Glomerular visceral epithelial cell (primary cell): ENCODE data around the gene SCNN1A.

ENCODE experiments used
- DNase-seq: peaks from one replicate; pipeline ENCODE4 v3.0.0-alpha.2; 2016; ENCODE audit errors: extremely low spot score

SCNN1A gene

DNA sequence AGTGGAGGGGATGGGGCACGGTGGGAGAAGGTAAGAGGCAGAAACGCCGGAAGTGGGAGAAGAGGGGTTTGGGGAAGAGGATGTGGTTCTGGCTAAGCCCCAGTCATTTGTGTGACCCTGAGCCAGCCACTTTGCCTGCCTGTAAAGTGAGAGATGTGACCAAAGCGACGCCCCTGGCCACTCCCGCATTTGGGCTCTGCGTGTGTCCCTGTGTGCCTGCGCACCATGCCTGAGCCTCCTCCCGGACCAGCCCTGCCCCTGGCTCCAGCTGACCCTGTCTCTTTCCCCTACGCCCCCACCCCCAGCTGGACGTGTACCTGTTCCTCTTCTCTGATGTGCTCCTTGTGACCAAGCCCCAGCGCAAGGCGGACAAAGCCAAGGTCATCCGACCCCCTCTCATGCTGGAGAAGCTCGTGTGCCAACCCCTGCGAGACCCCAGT lies 56.9 kb downstream of the SCNN1A start:
- DNase-seq = no peak

DNA sequence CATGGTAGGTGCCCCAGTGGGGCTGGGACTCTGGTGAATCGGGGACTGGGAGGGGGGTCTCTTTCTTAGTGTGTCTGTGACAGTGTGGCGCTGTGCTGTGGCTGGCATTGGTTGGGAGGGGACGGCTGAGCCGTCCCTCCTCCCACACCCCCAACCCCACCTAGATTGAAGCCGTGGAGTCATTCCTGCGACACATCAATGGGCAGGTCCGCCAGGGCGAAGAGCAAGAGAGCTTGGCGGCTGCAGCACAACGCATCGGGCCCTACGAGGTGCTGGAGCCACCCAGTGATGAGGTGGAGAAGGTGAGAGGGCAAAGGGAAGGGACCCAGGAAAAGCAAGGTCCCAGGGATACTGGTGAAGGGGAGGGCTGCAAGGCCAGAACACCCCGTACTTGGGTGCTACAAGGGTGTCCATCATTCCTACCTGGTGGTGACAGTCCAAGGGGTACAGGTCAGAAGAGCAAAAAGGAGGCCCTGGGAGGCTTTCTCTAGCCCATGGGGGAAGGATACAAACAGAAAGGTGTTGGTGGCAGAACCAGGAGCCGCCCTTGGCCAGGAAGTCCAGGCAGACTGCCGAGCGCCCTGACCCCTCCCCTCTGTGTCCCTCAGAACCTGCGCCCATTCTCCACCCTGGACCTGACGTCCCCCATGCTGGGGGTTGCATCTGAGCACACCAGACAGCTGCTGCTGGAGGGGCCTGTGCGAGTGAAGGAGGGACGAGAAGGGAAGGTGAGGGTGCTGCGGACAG lies 57.5 kb downstream of the SCNN1A start:
- no peak for DNase-seq

DNA sequence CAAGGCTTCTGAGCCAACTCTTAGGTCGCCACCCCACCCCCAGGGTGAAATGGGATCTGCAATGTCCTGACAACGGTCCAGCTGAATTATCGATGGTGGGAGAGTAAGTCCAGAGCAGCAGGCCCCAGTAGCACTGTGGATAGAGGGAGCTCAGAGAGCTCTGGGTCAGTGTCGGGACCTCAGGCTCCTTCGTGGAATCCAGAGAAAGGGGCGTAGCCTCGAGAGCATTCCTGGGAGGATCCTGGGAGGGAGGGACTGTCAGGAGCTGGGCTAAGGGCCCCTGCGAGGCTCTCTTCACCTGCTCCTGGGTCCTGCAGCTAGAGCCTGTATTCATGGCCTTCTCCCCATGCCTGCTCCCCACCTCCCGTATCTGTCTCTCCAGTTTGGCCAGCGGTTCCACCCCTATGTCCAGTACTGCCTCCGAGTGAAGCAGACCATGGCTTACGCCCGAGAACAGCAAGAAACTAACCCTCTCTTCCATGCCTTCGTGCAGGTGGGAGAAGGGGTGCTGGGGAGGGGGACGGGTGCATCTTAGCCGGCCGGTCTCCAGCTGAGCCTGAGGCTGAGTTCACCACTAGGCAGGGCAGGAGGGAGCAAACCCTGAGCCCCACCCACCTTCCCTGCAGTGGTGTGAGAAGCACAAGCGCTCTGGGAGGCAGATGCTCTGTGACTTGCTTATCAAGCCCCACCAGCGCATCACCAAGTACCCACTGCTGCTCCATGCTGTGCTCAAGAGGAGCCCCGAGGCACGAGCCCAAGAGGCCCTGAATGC lies 58.3 kb downstream of the SCNN1A start:
- no peak for DNase-seq

DNA sequence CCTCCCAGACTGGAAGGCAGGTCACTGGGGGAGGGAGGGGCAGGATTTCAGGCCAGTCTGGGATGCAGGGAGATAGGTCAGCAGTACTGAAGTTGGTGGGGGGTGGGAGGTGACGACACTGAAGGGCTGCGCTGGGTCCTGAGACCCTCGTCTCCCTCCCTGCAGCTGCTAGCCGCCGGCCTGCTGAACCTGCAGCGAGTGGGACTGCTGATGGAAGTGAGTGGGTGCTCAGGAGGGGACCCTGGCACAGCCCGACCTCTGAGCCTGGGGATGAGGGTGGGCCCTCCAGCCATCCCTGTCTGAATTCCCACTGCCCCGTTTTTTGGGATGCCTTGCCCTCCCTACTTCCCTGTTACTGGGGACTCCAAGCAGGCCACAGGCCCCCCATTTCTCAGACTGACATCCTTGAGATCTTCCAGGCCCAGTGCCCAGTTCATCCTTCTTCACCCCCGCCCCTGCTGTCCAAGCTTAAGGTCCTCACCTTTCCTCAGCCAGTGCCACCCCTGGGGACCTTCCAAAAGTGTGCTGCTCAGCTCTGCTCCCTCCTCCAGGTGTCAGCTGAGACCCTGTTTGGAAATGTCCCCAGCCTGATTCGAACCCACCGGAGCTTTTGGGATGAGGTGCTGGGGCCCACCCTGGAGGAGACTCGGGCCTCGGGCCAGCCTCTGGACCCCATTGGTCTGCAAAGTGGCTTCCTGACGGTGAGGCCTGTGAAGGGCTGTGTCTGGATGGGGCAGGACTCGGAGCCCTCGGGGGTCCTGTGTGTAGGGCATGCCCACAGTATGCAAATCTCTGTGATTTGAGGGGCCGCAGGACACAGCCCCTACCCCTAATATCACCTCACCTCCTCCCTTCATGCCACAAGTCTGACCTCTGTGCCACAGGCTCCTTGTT lies 59.4 kb downstream of the SCNN1A start:
- DNase-seq = no peak

DNA sequence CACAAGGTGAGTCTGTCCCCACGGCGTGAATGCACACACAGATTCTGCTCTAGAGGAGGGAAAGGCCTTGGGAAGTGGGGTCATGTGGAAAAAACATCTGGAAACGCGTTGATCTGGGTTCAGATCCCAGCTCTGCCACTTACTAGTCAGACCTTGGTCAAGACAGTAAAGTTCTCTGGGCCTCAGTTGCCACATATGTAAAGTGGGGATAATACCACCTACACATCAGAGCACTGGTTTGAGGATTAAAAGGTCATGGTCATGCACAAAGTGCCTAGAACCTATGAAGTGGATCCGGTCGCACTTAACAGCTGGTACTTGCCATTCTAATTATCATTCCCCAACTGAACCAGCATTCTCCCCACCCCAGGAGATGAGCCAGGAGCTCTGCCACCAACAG lies 60.2 kb downstream of the SCNN1A start:
- no peak for DNase-seq

DNA sequence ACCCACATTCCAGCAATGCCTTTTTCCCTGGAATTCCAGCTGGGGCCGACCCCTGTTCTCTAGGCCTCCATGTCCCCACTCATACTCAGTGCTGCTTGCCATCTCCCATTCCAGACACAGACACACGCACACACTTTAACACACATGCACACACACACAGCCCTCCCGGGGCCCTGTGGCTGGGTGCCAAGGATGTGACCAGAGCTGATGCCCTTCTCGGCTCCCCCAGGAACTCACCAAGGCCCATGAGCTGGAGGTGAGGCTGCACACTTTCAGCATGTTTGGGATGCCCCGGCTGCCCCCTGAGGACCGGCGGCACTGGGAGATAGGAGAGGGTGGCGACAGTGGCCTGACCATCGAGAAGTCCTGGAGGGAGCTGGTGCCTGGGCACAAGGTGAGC lies 60.6 kb downstream of the SCNN1A start:
- no peak for DNase-seq

DNA sequence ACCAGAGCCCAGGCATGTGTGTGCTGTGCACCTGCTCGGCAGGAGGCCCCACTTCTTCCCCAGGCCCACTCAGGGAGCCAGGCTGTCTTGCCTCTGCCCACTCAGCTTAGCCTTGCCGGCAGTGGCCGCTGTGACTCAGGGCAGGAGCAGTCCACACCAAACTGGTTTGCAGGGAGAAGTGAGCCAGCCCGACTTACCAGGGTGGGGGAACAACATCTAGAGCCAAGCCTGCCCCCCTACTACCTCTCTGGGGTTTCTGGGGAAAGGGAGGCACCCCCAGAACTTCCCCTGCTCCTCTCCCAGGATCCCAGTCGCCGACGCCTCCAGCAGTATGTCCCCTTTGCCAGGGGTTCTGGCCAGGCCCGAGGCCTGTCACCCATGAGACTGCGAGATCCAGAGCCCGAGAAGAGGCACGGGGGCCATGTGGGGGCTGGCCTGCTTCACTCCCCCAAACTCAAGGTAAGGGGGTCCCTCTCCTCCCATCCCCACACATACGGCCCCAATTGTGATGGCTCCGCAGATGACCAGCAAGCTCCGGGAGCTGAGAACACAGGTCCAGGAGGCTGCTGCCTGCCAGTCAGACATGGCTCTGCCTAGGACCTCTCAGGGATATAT lies 61.9 kb downstream of the SCNN1A start:
- no peak for DNase-seq

DNA sequence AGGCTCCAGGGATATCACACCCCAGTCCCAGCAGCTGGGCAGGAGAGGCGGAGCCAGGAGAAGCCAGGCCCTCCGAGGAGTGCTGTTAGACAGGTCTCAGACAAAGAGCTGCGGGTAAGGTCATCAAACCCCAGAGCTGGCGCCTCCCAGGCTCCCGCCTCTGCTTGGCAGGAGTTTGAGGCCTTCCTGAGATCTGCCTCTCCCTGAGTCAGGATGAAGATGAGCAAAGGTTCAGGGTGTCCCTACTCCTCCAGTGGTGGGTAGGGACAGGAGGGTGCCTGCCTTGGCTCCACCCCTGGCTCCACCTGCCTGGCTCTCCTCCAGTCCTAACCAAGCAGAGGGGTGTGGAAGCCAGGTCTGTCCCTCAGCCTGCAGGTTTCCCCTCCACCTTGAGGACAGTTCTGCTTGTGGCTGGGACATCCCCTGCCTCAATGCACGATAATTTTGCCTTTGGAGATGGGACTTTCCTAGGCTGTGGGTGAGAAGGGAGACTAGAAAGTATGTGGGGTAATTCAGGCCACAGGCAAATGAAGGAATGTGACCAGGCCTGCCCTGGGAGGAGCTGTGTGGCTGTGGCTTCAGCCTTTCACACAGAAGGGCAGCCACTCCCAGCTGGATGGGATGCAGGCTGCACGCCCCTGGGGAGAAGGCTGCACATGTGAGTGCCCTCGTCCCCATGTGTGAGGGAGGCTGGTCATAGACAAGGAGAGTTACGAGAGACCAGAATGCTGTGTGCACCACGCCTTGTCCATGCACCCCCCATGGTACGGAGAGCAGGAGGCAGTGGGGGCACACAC lies 62.6 kb downstream of the SCNN1A start:
- DNase-seq = peak; percentile 63

DNA sequence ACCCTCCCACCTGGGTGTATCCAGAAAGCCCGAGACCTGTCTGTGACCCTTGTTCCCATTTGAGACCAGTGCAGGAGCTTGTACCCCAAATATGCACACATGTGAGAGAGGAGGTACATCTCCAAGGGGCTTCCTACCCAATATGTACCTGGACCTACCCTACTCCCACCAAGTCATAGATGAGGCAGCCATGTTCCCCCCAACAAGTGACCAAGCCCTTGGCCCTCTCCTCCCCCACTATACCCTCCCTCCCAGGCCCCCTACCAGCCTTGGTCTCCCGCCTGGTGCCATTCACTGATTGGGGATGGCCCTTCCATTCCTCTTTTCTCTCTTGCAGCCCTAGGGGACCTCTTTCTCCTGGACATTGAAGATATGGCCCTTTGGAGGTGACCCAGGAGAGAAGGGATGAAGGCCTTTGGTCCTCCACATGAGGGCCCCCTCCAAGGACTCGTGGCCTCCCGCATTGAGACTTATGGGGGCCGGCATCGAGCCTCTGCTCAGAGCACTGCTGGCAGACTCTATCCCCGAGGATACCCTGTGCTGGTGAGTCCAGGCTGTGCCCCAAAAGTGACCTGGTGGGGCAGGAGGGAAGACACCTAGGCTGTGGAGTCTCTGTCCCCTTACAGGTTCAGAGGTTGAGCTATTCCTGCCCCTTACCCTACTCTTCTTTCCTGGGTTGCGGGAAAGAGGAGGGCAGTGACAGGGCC lies 63.4 kb downstream of the SCNN1A start:
- DNase-seq = no peak

DNA sequence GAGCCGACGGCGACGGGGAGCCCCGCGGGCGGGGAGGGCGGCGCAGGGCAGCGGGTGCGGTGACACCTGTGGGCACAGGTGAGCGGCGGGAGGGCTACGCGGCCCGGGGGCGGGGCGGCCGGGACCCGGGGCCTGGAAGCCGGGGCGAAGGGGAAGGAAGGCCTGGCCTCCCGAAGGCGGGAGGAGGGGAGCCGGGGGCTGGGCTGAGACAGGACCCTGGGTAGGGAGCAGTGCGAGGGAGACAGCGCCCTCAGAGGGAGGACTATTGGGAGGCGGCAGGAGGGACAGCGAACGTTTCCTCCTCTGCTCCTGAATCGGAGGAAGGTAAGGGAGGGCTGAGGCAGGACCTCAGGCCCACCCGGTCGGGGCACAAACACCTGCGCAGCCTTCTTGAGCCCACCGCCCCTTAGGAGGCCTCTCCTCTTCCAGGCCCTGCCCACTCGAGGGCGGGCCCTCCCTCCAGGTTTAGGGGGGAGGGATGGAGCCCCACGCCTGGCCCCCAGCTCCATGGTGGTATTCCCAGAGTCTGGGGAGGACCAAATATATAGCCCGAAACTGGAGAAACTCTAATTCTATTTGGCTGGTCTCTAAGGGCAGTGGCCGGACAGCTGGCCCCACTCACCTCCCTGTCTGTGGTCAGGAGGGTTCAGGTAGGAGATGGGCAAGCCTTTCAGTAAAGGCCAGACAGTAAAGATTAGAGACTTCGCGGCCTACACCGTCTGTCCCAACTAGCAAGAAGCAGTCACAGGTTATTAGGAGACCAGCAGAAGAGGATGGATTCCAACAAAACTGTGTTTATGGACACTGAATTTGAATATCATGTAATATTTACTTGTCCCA lies 64.4 kb downstream of the SCNN1A start:
- no peak for DNase-seq

DNA sequence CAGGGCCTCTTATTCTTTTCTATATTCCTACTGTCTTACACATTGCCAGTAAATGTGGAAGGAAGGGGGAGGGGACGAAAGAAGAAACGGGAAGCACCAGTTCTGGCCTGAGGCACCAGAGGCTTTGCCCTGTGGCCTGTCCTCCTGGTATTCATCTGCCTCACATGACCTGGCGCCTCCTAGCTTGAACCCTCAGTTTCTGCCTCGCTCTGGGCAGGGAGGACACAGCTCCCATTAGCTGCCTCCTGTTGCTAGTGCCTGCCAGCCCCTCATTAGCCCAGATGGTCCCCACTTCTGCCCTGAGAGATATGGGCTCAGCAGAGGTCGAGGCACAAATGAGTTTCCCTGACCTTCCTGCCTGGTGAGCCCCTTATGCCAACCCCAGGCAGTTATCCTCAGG lies 67.8 kb downstream of the SCNN1A start:
- no peak for DNase-seq

DNA sequence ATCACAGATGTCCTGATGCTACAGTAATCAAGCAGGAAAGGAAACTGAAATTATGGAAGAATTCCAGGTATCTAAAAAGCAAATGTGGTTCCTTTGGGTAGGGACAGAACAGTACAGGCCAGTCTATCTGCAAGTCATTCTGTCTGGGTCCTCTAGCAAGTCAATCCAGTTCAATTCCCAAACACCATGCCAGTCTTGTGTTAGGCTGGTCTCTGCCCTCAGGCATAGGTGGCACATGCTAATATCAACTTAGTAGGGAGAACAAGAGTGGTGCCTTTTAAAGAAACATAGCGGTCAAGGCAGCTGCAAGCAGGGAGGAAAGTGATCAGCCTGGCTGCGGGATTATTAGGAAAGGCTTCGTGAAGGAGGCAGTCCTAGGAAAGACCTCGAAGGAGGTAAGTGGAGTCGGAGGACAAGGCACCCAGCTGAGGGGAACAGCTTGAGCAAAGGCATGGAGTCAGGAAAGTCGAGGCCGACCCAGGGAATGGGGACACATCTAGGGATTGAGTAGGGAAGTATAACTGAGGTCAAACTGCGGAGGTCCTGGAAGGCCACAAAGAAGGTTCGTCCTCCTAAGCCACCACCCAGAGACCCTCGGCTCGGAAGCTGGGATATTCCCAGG lies 68.7 kb downstream of the SCNN1A start:
- DNase-seq = no peak

DNA sequence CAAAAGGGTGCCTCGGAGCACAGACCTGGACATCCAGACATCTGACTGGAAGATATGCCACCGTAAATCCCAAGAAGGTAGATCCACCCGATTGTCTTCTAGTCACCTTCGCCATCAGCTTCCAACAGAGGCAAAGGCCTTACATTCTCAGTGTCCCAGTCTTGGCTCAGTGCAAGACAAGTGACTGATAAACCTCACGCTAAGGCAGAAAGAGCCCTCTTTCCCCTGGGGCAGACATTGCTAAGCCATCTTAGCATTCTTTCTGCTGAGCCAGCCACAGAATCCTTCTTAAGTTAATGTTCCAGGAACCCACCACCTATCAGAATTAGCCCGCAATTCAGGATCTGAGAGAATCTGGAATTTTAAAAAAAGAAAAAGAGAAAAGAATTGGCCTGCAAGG lies 69.2 kb downstream of the SCNN1A start:
- DNase-seq = no peak

DNA sequence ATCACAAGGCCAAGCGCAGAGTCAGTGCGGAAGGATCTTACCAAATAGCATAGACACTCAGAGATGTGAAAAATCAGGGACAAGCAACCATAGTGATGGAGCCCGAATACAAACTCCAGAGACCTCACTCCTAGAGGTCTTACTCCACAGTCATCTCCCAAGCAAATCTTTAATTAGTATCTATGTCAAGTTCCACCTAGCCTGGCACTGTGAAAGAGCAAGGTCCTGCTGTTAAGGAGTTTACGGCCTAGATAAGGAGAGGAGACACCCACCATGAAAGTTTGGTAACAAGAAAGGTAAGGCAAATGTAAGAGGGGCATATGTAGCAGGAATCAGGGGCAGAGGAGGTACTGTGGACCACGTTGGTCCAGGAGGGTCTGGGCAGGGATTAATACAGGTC lies 72.3 kb downstream of the SCNN1A start:
- DNase-seq = no peak

DNA sequence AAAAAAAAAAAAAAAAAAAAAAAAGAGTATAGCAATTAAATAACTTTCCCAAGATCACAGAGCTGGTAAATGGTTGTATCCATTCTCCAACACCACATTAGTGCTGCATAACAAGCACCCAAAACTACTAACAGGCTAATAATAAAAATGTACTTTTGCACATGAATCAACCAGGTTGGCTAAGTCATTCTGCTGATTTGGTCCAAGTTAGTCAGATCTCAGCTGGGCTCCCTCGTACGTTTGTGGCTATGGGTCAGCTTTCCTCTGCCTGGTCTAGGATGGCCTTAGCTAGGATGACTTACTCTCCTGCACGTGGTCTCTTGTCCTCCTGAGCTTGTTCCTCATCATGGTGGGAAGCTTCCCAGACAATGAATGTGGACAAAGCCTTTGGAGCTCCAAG lies 72.7 kb downstream of the SCNN1A start:
- no peak for DNase-seq

DNA sequence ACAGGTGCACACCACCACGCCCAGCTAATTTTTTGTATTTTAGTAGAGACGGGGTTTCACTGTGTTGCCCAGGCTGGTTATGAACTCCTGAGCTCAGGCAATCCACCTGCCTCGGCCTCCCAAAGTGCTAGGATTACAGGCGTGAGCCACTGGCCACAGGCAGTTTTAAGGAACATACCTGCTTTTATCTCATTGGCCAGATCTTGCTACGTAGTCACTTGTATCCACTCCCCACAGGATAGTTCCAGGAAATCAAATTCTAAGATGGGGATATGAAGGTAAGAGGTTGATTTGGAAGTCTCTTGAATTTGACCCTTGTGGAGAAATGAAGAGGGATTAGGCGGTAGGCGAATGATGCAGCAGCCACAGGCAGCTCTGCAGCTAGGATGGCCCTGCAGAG lies 73.6 kb downstream of the SCNN1A start:
- no peak for DNase-seq

DNA sequence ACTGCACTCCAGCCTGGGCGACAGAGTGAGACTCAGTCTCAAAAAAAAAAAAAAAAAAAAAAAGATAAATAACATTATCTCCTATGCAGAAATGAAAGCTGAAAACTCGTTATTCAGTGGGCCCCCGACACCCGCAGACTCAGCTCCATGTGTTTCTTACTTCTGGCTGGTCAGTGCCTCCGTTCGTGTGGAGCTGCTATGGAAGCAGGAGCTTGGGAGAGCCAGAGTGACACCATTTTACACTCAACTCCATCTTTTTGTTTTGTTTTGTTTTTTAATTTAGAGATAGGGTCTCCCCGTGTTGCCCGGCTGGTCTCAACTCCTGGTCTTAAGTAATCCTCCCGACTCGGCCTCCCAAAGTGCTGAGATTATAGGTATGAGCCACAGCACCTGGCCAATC lies 78.2 kb downstream of the SCNN1A start:
- DNase-seq = no peak
